SW 1271 (cell line): ENCODE data around the gene DCP1B.

Source experiments
- DNase-seq, 2 experiments: peaks; one replicate each; lab custom pipeline; 2025; lab: John Stamatoyannopoulos, UW

Gene DCP1B

GRCh38 chr12:1934831-1935230 lies 69.4 kb downstream of the DCP1B start:
- no peak for DNase-seq

GRCh38 chr12:1934068-1934467 lies 70.2 kb downstream of the DCP1B start:
- no peak for DNase-seq

GRCh38 chr12:1933342-1934051 lies 70.8 kb downstream of the DCP1B start:
- no peak for DNase-seq

- no peak for DNase-seq
Measured at GRCh38 chr12:1932264-1932777, 71.9 kb downstream of the DCP1B start.

- DNase-seq, result no peak
Measured at GRCh38 chr12:1931642-1932041, 72.6 kb downstream of the DCP1B start.

- DNase-seq, result no peak
Measured at GRCh38 chr12:1930803-1931597, 73.3 kb downstream of the DCP1B start.

- no peak for DNase-seq
Measured at GRCh38 chr12:1929985-1930802, 74.1 kb downstream of the DCP1B start.

GRCh38 chr12:1929241-1929984 lies 74.8 kb downstream of the DCP1B start:
- no peak for DNase-seq

- no peak for DNase-seq
Measured at GRCh38 chr12:1928439-1929121, 75.7 kb downstream of the DCP1B start.

GRCh38 chr12:1927751-1928351 lies 76.4 kb downstream of the DCP1B start:
- DNase-seq, result no peak

- DNase-seq, result no peak
Measured at GRCh38 chr12:1927051-1927680, 77.1 kb downstream of the DCP1B start.

- DNase-seq, result no peak
Measured at GRCh38 chr12:1926251-1926657, 78.0 kb downstream of the DCP1B start.

- DNase-seq, result no peak
Measured at GRCh38 chr12:1925684-1926006, 78.6 kb downstream of the DCP1B start.

- DNase-seq, result no peak
Measured at GRCh38 chr12:1924996-1925683, 79.1 kb downstream of the DCP1B start.

- DNase-seq, result no peak
Measured at GRCh38 chr12:1922985-1923384, 81.3 kb downstream of the DCP1B start.

- no peak for DNase-seq
Measured at GRCh38 chr12:1922075-1922709, 82.1 kb downstream of the DCP1B start.

GRCh38 chr12:1920971-1921370 lies 83.3 kb downstream of the DCP1B start:
- DNase-seq, result no peak

GRCh38 chr12:1920436-1920835 lies 83.8 kb downstream of the DCP1B start:
- DNase-seq, result no peak

GRCh38 chr12:1919763-1920162 lies 84.5 kb downstream of the DCP1B start:
- no peak for DNase-seq
